ENCODE results near the gene NPPA. TPM values are rescaled to one million over a fixed set of nuclear protein-coding genes. Genes with fewer than 3 reads are reported as not detected.
A peak's percentile ranks its signal among the peaks of the same experiment; 100 is the strongest.

Gene NPPA
- total and polyA plus RNA-seq, 9 of the 15 experiments (the other 6 are each of a cell fraction or from before 2014, with no cell fraction given): not detected

- WGBS (ENCODE audit: insufficient coverage, low coverage, missing lambda C conversion rate): 54% methylated on average over 10 of the region's 10 CpGs
- Histone ChIP-seq H3K27me3 (ENCODE audit: control insufficient read depth in 2 of 2, insufficient read depth in 2 of 2, low read length in 2 of 2) (peaks cover 0 to 5% of the 10 kb centered on the region in 2 experiments; a peak in 2 of 5 replicates), H3K4me2 (ENCODE audit: insufficient read depth, low read length) (no peak overlapping the region), H3K9me1 (ENCODE audit: control insufficient read depth, insufficient read depth, low read length) (no peaks in the 10 kb centered on the region), H3K4me1 (replicated peaks in 1 of 2; ENCODE audit: control insufficient read depth in 2 of 2, insufficient read depth in 2 of 2, low read length in 2 of 2) (peaks cover 8 to 41% of the 10 kb centered on the region in 2 experiments), H2AFZ (ENCODE audit: low read depth, low read length) (no peak overlapping the region), H3K36me3 (ENCODE audit: control insufficient read depth, insufficient read depth, low read length) (no peaks in the 10 kb centered on the region), H3K79me2 (ENCODE audit: control insufficient read depth, insufficient read depth, low read length) (no peaks in the 10 kb centered on the region), H3K9ac (ENCODE audit: insufficient read depth in 1 of 2, low read depth in 2 of 2, low read length in 2 of 2) (peak overlapping the region in 1 of 2 experiments; percentile 53; a peak in 1 of 4 replicates), H3K9me3 (replicated peaks; ENCODE audit: control insufficient read depth, insufficient read depth, low read depth, low read length) (no peaks in the 10 kb centered on the region), H4K20me1 (replicated peaks; ENCODE audit: control insufficient read depth, insufficient read depth, low read length) (no peaks in the 10 kb centered on the region), H3K27ac (ENCODE audit: extremely low read depth, low read depth, low read length) (no peak overlapping the region), H3K4me3 (no peak overlapping the region)
- ChIA-PET POLR2A (interaction anchor here (8.2 kb wide), 1 partner anchor 35 kb away, joined by 114 read pairs; no protein-coding TSS in a partner anchor), CTCF (ENCODE audit: low intra/inter-chr PET ratio) (no interaction called here)
- BruUV-seq (replicated peaks): no TSS peak
- FAIRE-seq (no peak), ATAC-seq (no peak), DNase-seq (ENCODE audit: extremely low read depth in 1 of 4, low spot score in 3 of 4) (no peak)
- TF ChIP-seq ELF2 (CRISPR knock-in tag; IDR thresholded peaks at IDR 0.05) (no peak), BRCA1 (IDR thresholded peaks at IDR 0.05) (no peak), BRCA1 (CRISPR knock-in tag; IDR thresholded peaks at IDR 0.05) (no peak), MAX (CRISPR knock-in tag; IDR thresholded peaks at IDR 0.05) (0 out of 2 replicates have a peak, but pooled peaks have one; percentile 3)
- in situ Hi-C loops (cut with MboI): no loop called here
- intact Hi-C loops (cut with micrococcal nuclease): no loop called here
Measured at GRCh38 chr1:11874258-11874562, 26.6 kb upstream of the NPPA start.

GRCh38 chr1:11873395-11874257 lies 26.0 kb upstream of the NPPA start:
- H3K9me1 ChIP-seq (ENCODE audit: control insufficient read depth, insufficient read depth, low read length): no peaks in the 10 kb centered on the region
- no peak overlapping the region for H3K27ac ChIP-seq (ENCODE audit: extremely low read depth, low read depth, low read length)
- ChIA-PET CTCF (ENCODE audit: low intra/inter-chr PET ratio) (no interaction called here), POLR2A (interaction anchor here (1.1 to 8.2 kb wide), 4 partner anchors 9 to 83 kb away, joined by 3 to 114 read pairs (median 9); no protein-coding TSS in a partner anchor)
- H3K27me3 ChIP-seq (ENCODE audit: control insufficient read depth in 2 of 2, insufficient read depth in 2 of 2, low read length in 2 of 2): peaks cover 0 to 5% of the 10 kb centered on the region in 2 experiments; a peak in 2 of 5 replicates
- H3K36me3 ChIP-seq (ENCODE audit: control insufficient read depth, insufficient read depth, low read length): no peaks in the 10 kb centered on the region
- no TSS peak for BruUV-seq (replicated peaks)
- H3K9me3 ChIP-seq (replicated peaks; ENCODE audit: control insufficient read depth, insufficient read depth, low read depth, low read length): no peaks in the 10 kb centered on the region
- H2AFZ ChIP-seq (ENCODE audit: low read depth, low read length): no peak overlapping the region
- TF ChIP-seq ZBTB49 (CRISPR knock-in tag; IDR thresholded peaks at IDR 0.05; ENCODE audit: borderline replicate concordance): no peak
- TF ChIP-seq PML (IDR thresholded peaks at IDR 0.05; ENCODE audit: low read length): no peak
- no peak for TF ChIP-seq FOXK1 (CRISPR knock-in tag; IDR thresholded peaks at IDR 0.05; ENCODE audit: borderline replicate concordance)
- TF ChIP-seq ZBTB34 (CRISPR knock-in tag; IDR thresholded peaks at IDR 0.05): no peak
- TF ChIP-seq ESRRA (IDR thresholded peaks at IDR 0.05; ENCODE audit: borderline replicate concordance, low read depth): 0 out of 2 replicates have a peak, but pooled peaks have one; percentile 19
- in situ Hi-C loops (cut with MboI): no loop called here
- ATAC-seq: no peak
- H3K4me1 ChIP-seq (replicated peaks in 1 of 2; ENCODE audit: control insufficient read depth in 2 of 2, insufficient read depth in 2 of 2, low read length in 2 of 2): peaks cover 7 to 36% of the 10 kb centered on the region in 2 experiments; a peak in 4 of 5 replicates
- H3K4me2 ChIP-seq (ENCODE audit: insufficient read depth, low read length): no peak overlapping the region
- 41% methylated on average over 13 of the region's 14 CpGs for WGBS (ENCODE audit: insufficient coverage, low coverage, missing lambda C conversion rate)
- intact Hi-C loops (cut with micrococcal nuclease): no loop called here
- no peaks in the 10 kb centered on the region for H3K79me2 ChIP-seq (ENCODE audit: control insufficient read depth, insufficient read depth, low read length)
- H3K9ac ChIP-seq (ENCODE audit: insufficient read depth in 1 of 2, low read depth in 2 of 2, low read length in 2 of 2): peak overlapping the region in 1 of 2 experiments; percentile 53; a peak in 1 of 4 replicates
- H3K4me3 ChIP-seq: no peak overlapping the region
- no peak for FAIRE-seq
- H4K20me1 ChIP-seq (replicated peaks; ENCODE audit: control insufficient read depth, insufficient read depth, low read length): no peaks in the 10 kb centered on the region
- no peak for DNase-seq (ENCODE audit: extremely low read depth in 1 of 4, low spot score in 3 of 4)

Measured in K562 (cell line).